ENCODE data around the gene MRGPRE. TPM values are rescaled to one million over a fixed set of nuclear protein-coding genes. Genes with fewer than 3 reads are reported as not detected.

The MRGPRE gene
- total RNA-seq, 1 donor from 2014 or later = not detected

GRCh38 chr11:3214420-3214699 lies 17.9 kb downstream of the MRGPRE start:
- intact Hi-C loops (cut with DNase I) = no loop called here
- Histone ChIP-seq H3K27me3 (peaks cover 16% of the 10 kb centered on the region), H3K27ac (no peak overlapping the region), H3K36me3 (no peaks in the 10 kb centered on the region), H3K4me1 (no peaks in the 10 kb centered on the region), H3K4me3 (no peak overlapping the region), H3K9me3 (no peaks in the 10 kb centered on the region)
- ATAC-seq = no peak
- DNase-seq = no peak
- no peak for TF ChIP-seq CTCF (IDR thresholded peaks at IDR 0.05)

GRCh38 chr11:3213659-3214419 lies 18.4 kb downstream of the MRGPRE start:
- no peaks in the 10 kb centered on the region for H3K9me3 ChIP-seq
- no peak overlapping the region for H3K4me3 ChIP-seq
- no peak for TF ChIP-seq CTCF (IDR thresholded peaks at IDR 0.05)
- H3K4me1 ChIP-seq = no peaks in the 10 kb centered on the region
- peaks cover 10% of the 10 kb centered on the region for H3K27me3 ChIP-seq
- DNase-seq (no peak), ATAC-seq (no peak)
- H3K36me3 ChIP-seq = no peaks in the 10 kb centered on the region
- no peak overlapping the region for H3K27ac ChIP-seq
- intact Hi-C loops (cut with DNase I) = no loop called here

- no peak for TF ChIP-seq CTCF (IDR thresholded peaks at IDR 0.05)
- Histone ChIP-seq H3K9me3 (no peaks in the 10 kb centered on the region), H3K36me3 (no peaks in the 10 kb centered on the region), H3K27ac (no peak overlapping the region), H3K4me1 (peaks cover 10% of the 10 kb centered on the region), H3K27me3 (peaks cover 5% of the 10 kb centered on the region), H3K4me3 (no peak overlapping the region)
- ATAC-seq = no peak
- DNase-seq = peak; percentile 27
- intact Hi-C loops (cut with DNase I) = no loop called here
These were observed 23.9 kb downstream of the MRGPRE start for GRCh38 chr11:3208272-3208671.

GRCh38 chr11:3207526-3208189 lies 24.6 kb downstream of the MRGPRE start:
- Histone ChIP-seq H3K36me3 (no peaks in the 10 kb centered on the region), H3K4me3 (no peak overlapping the region), H3K27me3 (peaks cover 11% of the 10 kb centered on the region), H3K4me1 (peaks cover 10% of the 10 kb centered on the region), H3K9me3 (no peaks in the 10 kb centered on the region), H3K27ac (no peak overlapping the region)
- no peak for TF ChIP-seq CTCF (IDR thresholded peaks at IDR 0.05)
- ATAC-seq (no peak), DNase-seq (peak; percentile 46)
- intact Hi-C loops (cut with DNase I) = no loop called here

GRCh38 chr11:3206922-3207204 lies 25.4 kb downstream of the MRGPRE start:
- ATAC-seq (no peak), DNase-seq (peak; percentile 2)
- TF ChIP-seq CTCF (IDR thresholded peaks at IDR 0.05) = no peak
- Histone ChIP-seq H3K9me3 (no peaks in the 10 kb centered on the region), H3K4me1 (peaks cover 10% of the 10 kb centered on the region), H3K36me3 (no peaks in the 10 kb centered on the region), H3K4me3 (no peak overlapping the region), H3K27ac (no peak overlapping the region), H3K27me3 (peaks cover 18% of the 10 kb centered on the region)
- intact Hi-C loops (cut with DNase I) = no loop called here
